PC-3 (cell line): Measurements from ENCODE around the gene JARID2. TPM values are rescaled to one million over a fixed set of nuclear protein-coding genes. Genes with fewer than 3 reads are reported as not detected.

Source experiments
- ATAC-seq: fragments of 200-7000 bp; cut with Tn5 transposase; 2 replicates; pipeline ENCODE4 v1.9.1; 2020; ENCODE audit warnings: mild to moderate bottlenecking, moderate library complexity
- BruUV-seq: library from RNA; stranded (reverse); fragments of 400-500 nt; replicated peaks from 2 replicates; lab custom pipeline; 2021; lab: Mats Ljungman, UMichigan
- CTCF ChIA-PET: fragments of 300-600 bp; sonication (Branson Sonifier 250); formaldehyde crosslinking; loops from one replicate; lab custom pipeline; 2022; ENCODE audit warnings: antibody characterized with exemption; lab: Charles Lee
- POLR2A ChIA-PET: fragments of 300-600 bp; sonication (Branson Sonifier 250); formaldehyde crosslinking; loops from one replicate; lab custom pipeline; 2022; ENCODE audit warnings: antibody characterized with exemption; ENCODE audit not compliant: unreplicated experiment; lab: Charles Lee
- DNase-seq: peaks from one replicate; pipeline ENCODE4 v3.0.0-alpha.2; 2015
- H2AFZ ChIP-seq: fragments of 300-600 bp; sonication (generic); 2 replicates; pipeline ENCODE4 v1.6.0; 2016; ENCODE audit warnings: antibody characterized with exemption, low read length
- H3F3A ChIP-seq: fragments of 300-600 bp; sonication (generic); one replicate; pipeline ENCODE4 v1.6.0; 2017; ENCODE audit warnings: antibody characterized with exemption, low read length, control low read depth, mild to moderate bottlenecking; ENCODE audit not compliant: unreplicated experiment
- H3K27ac ChIP-seq: fragments of 300-600 bp; sonication (generic); 2 replicates; pipeline ENCODE4 v1.5.1; 2016; ENCODE audit warnings: mild to moderate bottlenecking, low read length
- H3K27me3 ChIP-seq: fragments of 300-600 bp; sonication (generic); 2 replicates; pipeline ENCODE4 v1.6.1; 2016; ENCODE audit warnings: low read length, mixed read lengths
- H3K36me3 ChIP-seq: fragments of 300-600 bp; sonication (generic); 2 replicates; pipeline ENCODE4 v1.6.1; 2016; ENCODE audit warnings: low read depth, mixed run types, low read length, mixed read lengths
- H3K4me1 ChIP-seq: fragments of 300-600 bp; sonication (generic); 2 replicates; pipeline ENCODE4 v1.5.1; 2016; ENCODE audit warnings: low read length; ENCODE audit not compliant: insufficient read depth
- H3K4me2 ChIP-seq: fragments of 300-600 bp; sonication (generic); 2 replicates; pipeline ENCODE4 v1.6.0; 2016; ENCODE audit warnings: low read length
- H3K4me3 ChIP-seq: fragments of 300-600 bp; sonication (generic); 2 replicates; pipeline ENCODE4 v1.5.1; 2016; ENCODE audit warnings: mild to moderate bottlenecking, low read length, mixed read lengths
- H3K79me2 ChIP-seq: fragments of 300-600 bp; sonication (generic); 2 replicates; pipeline ENCODE4 v1.6.1; 2017; ENCODE audit warnings: low read length, mixed read lengths
- H3K9ac ChIP-seq: fragments of 300-600 bp; sonication (generic); 2 replicates; pipeline ENCODE4 v1.6.0; 2016; ENCODE audit warnings: mild to moderate bottlenecking, low read length
- H3K9me2 ChIP-seq: fragments of 300-600 bp; sonication (generic); replicated peaks from 2 replicates; pipeline ENCODE4 v1.6.1; 2016; ENCODE audit warnings: mixed run types, low read length, mixed read lengths
- H3K9me3 ChIP-seq: fragments of 300-600 bp; sonication (generic); 2 replicates; pipeline ENCODE4 v1.6.1; 2016; ENCODE audit warnings: low read length, mixed read lengths
- H4K20me1 ChIP-seq: fragments of 300-600 bp; sonication (generic); 2 replicates; pipeline ENCODE4 v1.6.1; 2016; ENCODE audit warnings: low read length, mixed read lengths
- EZH2 ChIP-seq: fragments of 300-600 bp; sonication (generic); IDR thresholded peaks from one replicate; pipeline ENCODE4 v1.6.1; 2017; ENCODE audit warnings: antibody characterized with exemption, mild to moderate bottlenecking, low read length; ENCODE audit not compliant: unreplicated experiment
- EZH2phosphoT487 ChIP-seq: fragments of 300-600 bp; sonication (generic); IDR thresholded peaks from 2 replicates; pipeline ENCODE4 v1.6.1; 2018; ENCODE audit warnings: mild to moderate bottlenecking, antibody characterized with exemption, low read length, borderline replicate concordance
- intact Hi-C: fragments of 100-400 bp; cut with micrococcal nuclease; formaldehyde crosslinking; loops from 2 replicates; pipeline ENCODE4 v1.9.0; 2023
- total RNA-seq: library from RNA; depleted of rRNA; stranded (reverse); fragments of >200 nt; gene quantifications from 2 replicates; pipeline ENCODE4 v1.2.3, GENCODE V29; 2014
- TF ChIP-seq, protein P1 (sequence below): fragments of 300-600 bp; sonication (generic); conservative IDR thresholded peaks from 2 replicates; pipeline ENCODE4 v1.5.1; 2017; ENCODE audit warnings: antibody characterized with exemption, low read depth, mild to moderate bottlenecking, low read length

Gene JARID2
- total RNA-seq, 1 experiment from 2014 or later: 11.0 TPM

GRCh38 chr6:15519681-15520080 lies 273.8 kb downstream of the JARID2 start:
- H3K4me3 ChIP-seq: no peak overlapping the region
- H3K27me3 ChIP-seq: no peaks in the 10 kb centered on the region
- CTCF ChIA-PET: no interaction called here
- no peaks in the 10 kb centered on the region for H3K4me1 ChIP-seq
- H3K9me2 ChIP-seq: no peaks in the 10 kb centered on the region
- no peaks in the 10 kb centered on the region for H3F3A ChIP-seq
- ATAC-seq: no peak
- H3K9ac ChIP-seq: no peak overlapping the region
- no TSS peak for BruUV-seq
- intact Hi-C loops: no loop called here
- no peak overlapping the region for H3K27ac ChIP-seq
- H3K4me2 ChIP-seq: no peak overlapping the region
- no peak overlapping the region for H2AFZ ChIP-seq
- POLR2A ChIA-PET: no interaction called here
- TF ChIP-seq, protein P1, sequence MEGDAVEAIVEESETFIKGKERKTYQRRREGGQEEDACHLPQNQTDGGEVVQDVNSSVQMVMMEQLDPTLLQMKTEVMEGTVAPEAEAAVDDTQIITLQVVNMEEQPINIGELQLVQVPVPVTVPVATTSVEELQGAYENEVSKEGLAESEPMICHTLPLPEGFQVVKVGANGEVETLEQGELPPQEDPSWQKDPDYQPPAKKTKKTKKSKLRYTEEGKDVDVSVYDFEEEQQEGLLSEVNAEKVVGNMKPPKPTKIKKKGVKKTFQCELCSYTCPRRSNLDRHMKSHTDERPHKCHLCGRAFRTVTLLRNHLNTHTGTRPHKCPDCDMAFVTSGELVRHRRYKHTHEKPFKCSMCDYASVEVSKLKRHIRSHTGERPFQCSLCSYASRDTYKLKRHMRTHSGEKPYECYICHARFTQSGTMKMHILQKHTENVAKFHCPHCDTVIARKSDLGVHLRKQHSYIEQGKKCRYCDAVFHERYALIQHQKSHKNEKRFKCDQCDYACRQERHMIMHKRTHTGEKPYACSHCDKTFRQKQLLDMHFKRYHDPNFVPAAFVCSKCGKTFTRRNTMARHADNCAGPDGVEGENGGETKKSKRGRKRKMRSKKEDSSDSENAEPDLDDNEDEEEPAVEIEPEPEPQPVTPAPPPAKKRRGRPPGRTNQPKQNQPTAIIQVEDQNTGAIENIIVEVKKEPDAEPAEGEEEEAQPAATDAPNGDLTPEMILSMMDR: no peak
- TF ChIP-seq EZH2phosphoT487: no peak
- TF ChIP-seq EZH2: no peak
- H4K20me1 ChIP-seq: no peaks in the 10 kb centered on the region
- H3K36me3 ChIP-seq: peaks cover 13% of the 10 kb centered on the region
- no peak for DNase-seq
- H3K79me2 ChIP-seq: no peaks in the 10 kb centered on the region
- H3K9me3 ChIP-seq: no peaks in the 10 kb centered on the region

DNA sequence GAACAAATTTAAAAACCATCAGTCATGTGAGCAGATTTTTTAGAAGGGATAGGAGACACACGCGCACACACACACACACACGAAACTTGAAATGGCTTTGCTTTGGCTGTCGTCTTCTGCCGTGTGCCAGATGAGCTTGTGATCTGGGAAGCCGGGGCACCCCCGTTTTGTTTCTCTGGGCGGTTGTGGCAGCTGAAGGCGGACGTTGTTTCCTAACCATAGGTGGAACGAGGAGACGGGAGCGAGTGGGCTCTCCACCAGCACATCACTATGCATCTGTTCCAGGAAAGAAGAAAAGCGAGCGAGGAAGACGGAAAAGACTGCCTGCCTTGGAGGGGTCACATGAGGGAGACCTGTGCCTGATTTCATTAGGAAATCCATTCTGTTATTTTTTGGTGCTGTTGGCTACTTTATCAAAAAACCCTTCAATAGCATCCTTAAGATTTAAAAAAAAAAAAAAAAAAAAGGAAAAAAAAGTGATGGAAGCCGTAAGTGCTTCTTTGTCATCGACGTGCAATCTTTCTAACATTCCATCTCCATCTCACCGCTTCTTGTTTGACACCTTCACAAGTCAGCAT lies 274.8 kb downstream of the JARID2 start:
- H3K79me2 ChIP-seq: no peaks in the 10 kb centered on the region
- H3K27me3 ChIP-seq: no peaks in the 10 kb centered on the region
- no peak overlapping the region for H3K27ac ChIP-seq
- no peaks in the 10 kb centered on the region for H4K20me1 ChIP-seq
- CTCF ChIA-PET: no interaction called here
- ATAC-seq: no peak
- no peak overlapping the region for H2AFZ ChIP-seq
- H3K36me3 ChIP-seq: peaks cover 13% of the 10 kb centered on the region
- H3K9me2 ChIP-seq: no peaks in the 10 kb centered on the region
- no peaks in the 10 kb centered on the region for H3F3A ChIP-seq
- H3K4me3 ChIP-seq: no peak overlapping the region
- no peaks in the 10 kb centered on the region for H3K4me1 ChIP-seq
- TF ChIP-seq EZH2phosphoT487 (no peak), EZH2 (no peak)
- TF ChIP-seq, protein P1: no peak
- H3K9me3 ChIP-seq: no peaks in the 10 kb centered on the region
- no peak overlapping the region for H3K4me2 ChIP-seq
- no TSS peak for BruUV-seq
- DNase-seq: no peak
- intact Hi-C loops: no loop called here
- H3K9ac ChIP-seq: no peak overlapping the region
- POLR2A ChIA-PET: no interaction called here

DNA sequence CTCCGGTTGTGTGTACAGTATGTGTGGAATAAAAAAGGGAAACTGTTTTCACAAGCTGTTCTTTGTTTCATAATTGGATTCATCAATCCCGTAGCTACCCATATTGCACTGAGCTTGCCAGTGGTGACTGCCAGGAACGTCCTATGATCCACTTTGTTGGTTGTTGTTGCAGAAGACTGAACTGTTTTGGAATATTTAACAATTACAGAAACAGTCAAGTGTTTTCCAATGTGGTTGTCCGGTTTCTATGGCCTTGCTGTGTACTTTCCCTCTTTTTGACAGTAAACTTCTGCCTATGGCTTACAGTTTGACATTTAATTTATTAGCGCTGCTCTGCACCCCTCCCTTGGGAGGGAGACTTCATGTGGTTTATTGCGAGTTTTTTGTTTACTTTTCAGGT lies 275.7 kb downstream of the JARID2 start:
- H3K4me3 ChIP-seq: no peak overlapping the region
- no peaks in the 10 kb centered on the region for H4K20me1 ChIP-seq
- DNase-seq (no peak), ATAC-seq (no peak)
- H3F3A ChIP-seq: no peaks in the 10 kb centered on the region
- H3K9me2 ChIP-seq: no peaks in the 10 kb centered on the region
- no peak overlapping the region for H3K4me2 ChIP-seq
- ChIA-PET POLR2A (interaction anchor here (0.5 kb wide), 1 partner anchor 73 kb away, joined by 4 read pairs; no protein-coding TSS in a partner anchor), CTCF (interaction anchor here (0.7 kb wide), 1 partner anchor 30 kb away, joined by 3 read pairs; no protein-coding TSS in a partner anchor)
- no peaks in the 10 kb centered on the region for H3K27me3 ChIP-seq
- TF ChIP-seq EZH2phosphoT487 (no peak), EZH2 (no peak)
- TF ChIP-seq, protein P1: no peak
- no peaks in the 10 kb centered on the region for H3K4me1 ChIP-seq
- intact Hi-C loops: no loop called here
- H3K79me2 ChIP-seq: no peaks in the 10 kb centered on the region
- no peak overlapping the region for H3K27ac ChIP-seq
- H3K36me3 ChIP-seq: peaks cover 13% of the 10 kb centered on the region
- H3K9me3 ChIP-seq: no peaks in the 10 kb centered on the region
- no TSS peak for BruUV-seq
- H2AFZ ChIP-seq: no peak overlapping the region
- no peak overlapping the region for H3K9ac ChIP-seq
